Panc1 (cell line): Measurements from ENCODE around the gene SPDYC. TPM values are rescaled to one million over a fixed set of nuclear protein-coding genes. Genes with fewer than 3 reads are reported as not detected.

Source experiments
- ATAC-seq: fragments of 200-7000 bp; cut with Tn5 transposase; 2 replicates; pipeline ENCODE4 v1.9.1; 2020; ENCODE audit warnings: mild to moderate bottlenecking, moderate library complexity
- BruUV-seq: library from RNA; stranded (reverse); fragments of 400-500 nt; replicated peaks from 2 replicates; lab custom pipeline; 2021; lab: Mats Ljungman, UMichigan
- CTCF ChIA-PET: fragments of 300-600 bp; sonication (Branson Sonifier 250); formaldehyde crosslinking; loops from one replicate; lab custom pipeline; 2022; ENCODE audit warnings: antibody characterized with exemption; lab: Charles Lee
- POLR2A ChIA-PET: fragments of 300-600 bp; sonication (Branson Sonifier 250); formaldehyde crosslinking; loops from one replicate; lab custom pipeline; 2022; ENCODE audit warnings: antibody characterized with exemption; lab: Charles Lee
- DNase-seq: peaks from one replicate; pipeline ENCODE4 v3.0.0-alpha.2; 2010; ENCODE audit warnings: low read depth, low spot score
- H3K27ac ChIP-seq: 2 replicates; pipeline ENCODE4 v1.5.1; 2011; ENCODE audit warnings: mild to moderate bottlenecking, low read length, inconsistent platforms
- H3K27me3 ChIP-seq: fragments of 200-500 bp; sonication (Bioruptor generic); 2 replicates; pipeline ENCODE4 v1.6.0; 2014; ENCODE audit warnings: low read length, inconsistent platforms; ENCODE audit not compliant: control insufficient read depth, insufficient read depth
- H3K36me3 ChIP-seq: fragments of 200-500 bp; sonication (Bioruptor generic); 2 replicates; pipeline ENCODE4 v1.5.1; 2014; ENCODE audit warnings: inconsistent platforms, mild to moderate bottlenecking, low read length, moderate library complexity; ENCODE audit not compliant: control insufficient read depth, insufficient read depth
- H3K4me1 ChIP-seq: 2 replicates; pipeline ENCODE4 v1.5.1; 2011; ENCODE audit warnings: inconsistent platforms, mild to moderate bottlenecking, low read length, moderate library complexity; ENCODE audit not compliant: control insufficient read depth, insufficient read depth
- H3K4me3 ChIP-seq, 2 experiments: 2 replicates each; pipeline ENCODE4 v1.5.1; 2011 to 2012; ENCODE audit warnings: low read depth in 2 of 2, low read length in 2 of 2, mild to moderate bottlenecking in 2 of 2, inconsistent platforms in 1 of 2, moderate library complexity in 1 of 2
- H3K9me3 ChIP-seq: fragments of 200-500 bp; sonication (Bioruptor generic); 2 replicates; pipeline ENCODE4 v1.5.1; 2014; ENCODE audit warnings: low read depth, mild to moderate bottlenecking, inconsistent platforms, low read length, moderate library complexity; ENCODE audit not compliant: control insufficient read depth, insufficient read depth
- POLR2AphosphoS5 ChIP-seq: IDR thresholded peaks from 2 replicates; pipeline ENCODE4 v1.6.1; 2012; ENCODE audit warnings: mild to moderate bottlenecking, low read depth, low read length, moderate library complexity
- REST ChIP-seq, 2 experiments: IDR thresholded peaks; 2 replicates each; pipeline ENCODE4 v1.6.1; 2011 to 2012; ENCODE audit warnings: low read depth in 2 of 2, control low read depth in 1 of 2, low read length in 1 of 2, mild to moderate bottlenecking in 1 of 2, moderate library complexity in 1 of 2; ENCODE audit not compliant: insufficient read depth in 1 of 2
- SIN3A ChIP-seq: IDR thresholded peaks from 2 replicates; pipeline ENCODE4 v1.6.1; 2012; ENCODE audit warnings: low read depth, mild to moderate bottlenecking, low read length, moderate library complexity, borderline replicate concordance; ENCODE audit not compliant: insufficient read depth
- TCF7L2 ChIP-seq: IDR thresholded peaks from 2 replicates; pipeline ENCODE4 v1.6.1; 2011; ENCODE audit warnings: mild to moderate bottlenecking, low read depth, low read length, inconsistent platforms
- in situ Hi-C: cut with HindIII; loops from 2 replicates; pipeline ENCODE4 v1.10.0; 2016; ENCODE audit warnings: low sequenced_read_pairs, low pct_unique_long_range_greater_than_20kb
- intact Hi-C: fragments of 100-400 bp; cut with micrococcal nuclease; formaldehyde crosslinking; loops from one replicate; pipeline ENCODE4 v1.10.0; 2022; ENCODE audit not compliant: unreplicated experiment
- total RNA-seq: library from RNA; stranded (reverse); gene quantifications from one replicate; pipeline ENCODE4 v1.2.1, GENCODE V29; 2021; ENCODE audit not compliant: unreplicated experiment
- TF ChIP-seq, protein P1 (sequence below): fragments of 450-650 bp; IDR thresholded peaks from 2 replicates; pipeline ENCODE4 v1.5.1; 2017; ENCODE audit warnings: mild to moderate bottlenecking

SPDYC gene
- total RNA-seq, 1 experiment from 2014 or later = not detected

- peaks cover 17% of the 10 kb centered on the region for H3K4me1 ChIP-seq
- H3K4me3 ChIP-seq = peak overlapping the region; percentile 70 to 96
- intact Hi-C loops = no loop called here
- H3K9me3 ChIP-seq = no peaks in the 10 kb centered on the region
- no peak for ATAC-seq
- ChIA-PET POLR2A (interaction anchor here (2.4 kb wide), 1 partner anchor 13 kb away, joined by 10 read pairs; the partner anchor contains the start of gene SYVN1), CTCF (interaction anchor here (1.1 kb wide), 1 partner anchor 10 kb away, joined by 3 read pairs; the partner anchor contains the start of gene TM7SF2)
- peak overlapping the region; percentile 99 for H3K27ac ChIP-seq
- DNase-seq = no peak
- in situ Hi-C loops = no loop called here
- no peak for TF ChIP-seq REST (IDR thresholded peaks at IDR 0.05; ENCODE audit: insufficient read depth in 1 of 2, low read depth in 2 of 2, low read length in 1 of 2)
- TF ChIP-seq, protein P1, sequence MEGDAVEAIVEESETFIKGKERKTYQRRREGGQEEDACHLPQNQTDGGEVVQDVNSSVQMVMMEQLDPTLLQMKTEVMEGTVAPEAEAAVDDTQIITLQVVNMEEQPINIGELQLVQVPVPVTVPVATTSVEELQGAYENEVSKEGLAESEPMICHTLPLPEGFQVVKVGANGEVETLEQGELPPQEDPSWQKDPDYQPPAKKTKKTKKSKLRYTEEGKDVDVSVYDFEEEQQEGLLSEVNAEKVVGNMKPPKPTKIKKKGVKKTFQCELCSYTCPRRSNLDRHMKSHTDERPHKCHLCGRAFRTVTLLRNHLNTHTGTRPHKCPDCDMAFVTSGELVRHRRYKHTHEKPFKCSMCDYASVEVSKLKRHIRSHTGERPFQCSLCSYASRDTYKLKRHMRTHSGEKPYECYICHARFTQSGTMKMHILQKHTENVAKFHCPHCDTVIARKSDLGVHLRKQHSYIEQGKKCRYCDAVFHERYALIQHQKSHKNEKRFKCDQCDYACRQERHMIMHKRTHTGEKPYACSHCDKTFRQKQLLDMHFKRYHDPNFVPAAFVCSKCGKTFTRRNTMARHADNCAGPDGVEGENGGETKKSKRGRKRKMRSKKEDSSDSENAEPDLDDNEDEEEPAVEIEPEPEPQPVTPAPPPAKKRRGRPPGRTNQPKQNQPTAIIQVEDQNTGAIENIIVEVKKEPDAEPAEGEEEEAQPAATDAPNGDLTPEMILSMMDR = no peak
- no peak for TF ChIP-seq SIN3A
- BruUV-seq = no TSS peak
- H3K36me3 ChIP-seq = peaks cover 23% of the 10 kb centered on the region
- H3K27me3 ChIP-seq = no peaks in the 10 kb centered on the region
These were observed 48.6 kb upstream of the SPDYC start for GRCh38 chr11:65121447-65121864.

DNA sequence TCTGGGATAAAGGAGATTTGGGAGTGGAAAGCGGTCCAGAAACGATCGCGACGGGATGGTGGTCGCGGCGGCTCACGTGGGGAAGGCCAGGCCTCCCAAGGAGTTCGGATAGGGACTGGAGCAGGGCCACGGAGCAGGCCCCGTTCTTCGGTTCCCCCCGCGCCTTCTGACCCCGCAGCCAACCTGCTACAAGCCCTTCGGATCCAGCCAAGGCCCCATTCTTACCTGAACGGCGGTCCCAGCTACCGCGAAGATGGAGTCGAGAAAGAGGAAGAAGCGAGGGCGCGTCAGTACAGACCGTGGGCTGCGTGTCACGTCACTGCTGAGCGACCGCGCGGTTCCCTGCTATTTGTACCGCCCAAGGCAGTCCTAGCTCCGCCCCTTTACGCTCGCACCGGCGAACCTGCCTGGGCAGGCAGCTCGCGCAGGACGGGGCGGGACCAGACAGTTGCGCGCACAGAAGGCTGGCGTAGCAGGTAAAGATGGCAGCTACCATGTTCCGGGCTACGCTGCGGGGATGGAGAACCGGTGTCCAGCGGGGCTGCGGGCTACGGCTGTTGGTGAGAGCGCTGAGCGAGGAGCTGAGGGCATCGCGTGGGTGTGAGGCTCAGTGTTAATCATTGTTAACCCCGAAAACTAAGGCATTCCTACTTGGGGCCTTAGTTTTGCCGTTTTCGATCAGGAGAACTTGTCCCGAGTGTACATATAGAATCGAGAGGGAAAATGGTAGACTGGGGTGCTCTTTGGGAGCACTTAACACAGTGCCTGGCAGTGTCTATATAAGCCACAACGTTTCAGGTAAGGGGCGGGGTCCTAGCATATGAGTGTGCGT lies 48.0 kb upstream of the SPDYC start, which contains the start of the genes FAU and MRPL49:
TSS of gene FAU (minus strand) at position 270 of the 832 bp plus-strand sequence. CDS start 321 bp downstream, outside the sequence.
TSS of gene MRPL49 (plus strand) at position 457 of the 832 bp plus-strand sequence. CDS start at position 483, 26 bp downstream.
- intact Hi-C loops (no loop called here), in situ Hi-C loops (no loop called here)
- peaks cover 24% of the 10 kb centered on the region for H3K36me3 ChIP-seq
- no peaks in the 10 kb centered on the region for H3K27me3 ChIP-seq
- H3K4me1 ChIP-seq = peaks cover 15% of the 10 kb centered on the region
- H3K27ac ChIP-seq = peak within 1 kb of the TSS; percentile 99
- POLR2A ChIA-PET = interaction anchor here (0.6 to 2.4 kb wide), 2 partner anchors 13 to 224 kb away, joined by 3 to 10 read pairs; partner anchors contain the start of gene SYVN1
- peak; percentile 91 for ATAC-seq
- DNase-seq = peak; percentile 94
- TF ChIP-seq POLR2AphosphoS5 (peak; percentile 98), REST (IDR thresholded peaks at IDR 0.05; ENCODE audit: insufficient read depth in 1 of 2, low read depth in 2 of 2, low read length in 1 of 2) (no peak), TCF7L2 (0 out of 2 replicates have a peak, but pooled peaks have one; percentile 41), SIN3A (peak; percentile 93)
- TF ChIP-seq, protein P1 = no peak
- H3K9me3 ChIP-seq = no peaks in the 10 kb centered on the region
- BruUV-seq = TSS peak; percentile 87
- CTCF ChIA-PET = interaction anchor here (0.6 to 1.1 kb wide), 7 partner anchors 10 to 287 kb away, joined by 3 to 7 read pairs (median 6); partner anchors contain the start of genes CDC42EP2, SNX15 and TM7SF2
- H3K4me3 ChIP-seq = peak within 1 kb of the TSS; percentile 70 to 96
